H1 (cell line): ENCODE measurements around the gene HDLBP. TPM values are rescaled to one million over a fixed set of nuclear protein-coding genes. Genes with fewer than 3 reads are reported as not detected.

Experiments used
- CTCF ChIA-PET: fragments of 300-600 bp; sonication (Branson Sonifier 250); formaldehyde crosslinking; loops from one replicate; lab custom pipeline; 2021; ENCODE audit not compliant: partially characterized antibody; lab: Charles Lee
- POLR2A ChIA-PET: fragments of 300-600 bp; sonication (Branson Sonifier 250); formaldehyde crosslinking; loops from one replicate; lab custom pipeline; 2021; ENCODE audit warnings: inconsistent platforms; ENCODE audit not compliant: partially characterized antibody; lab: Charles Lee
- DNase-seq, 2 experiments: peaks; one replicate each; pipeline versions ENCODE4 v3.0.0 to v3.0.0-alpha.2; 2010 to 2022; ENCODE audit warnings: low spot score in 2 of 2, low read depth in 1 of 2, mixed read lengths in 1 of 2
- FAIRE-seq: peaks from 2 replicates; lab custom pipeline; 2011; peaks lifted over from hg19 to GRCh38; lab: Jason Lieb, UNC
- H2AFZ ChIP-seq: 2 replicates; pipeline ENCODE4 v1.8.1; 2012; ENCODE audit warnings: low read length, inconsistent platforms
- H2AK5ac ChIP-seq: 2 replicates; pipeline ENCODE4 v1.6.1; 2013; ENCODE audit warnings: low read depth, low read length
- H2BK120ac ChIP-seq: replicated peaks from 2 replicates; pipeline ENCODE3; 2013; ENCODE audit warnings: low read depth, low read length, inconsistent platforms
- H2BK12ac ChIP-seq: 2 replicates; pipeline ENCODE4 v1.6.1; 2013; ENCODE audit warnings: low read depth, low read length
- H2BK15ac ChIP-seq: 2 replicates; pipeline ENCODE4 v1.6.1; 2013; ENCODE audit warnings: low read length
- H2BK20ac ChIP-seq: 2 replicates; pipeline ENCODE4 v1.6.1; 2013; ENCODE audit warnings: low read length
- H2BK5ac ChIP-seq: 2 replicates; pipeline ENCODE4 v1.6.1; 2013; ENCODE audit warnings: low read depth, low read length
- H3K14ac ChIP-seq: 2 replicates; pipeline ENCODE4 v1.6.1; 2013; ENCODE audit warnings: inconsistent platforms; ENCODE audit not compliant: insufficient read length
- H3K18ac ChIP-seq: 2 replicates; pipeline ENCODE4 v1.6.1; 2013; ENCODE audit warnings: low read length; ENCODE audit errors: extremely low read depth
- H3K23ac ChIP-seq: 2 replicates; pipeline ENCODE4 v1.6.1; 2013; ENCODE audit warnings: inconsistent platforms; ENCODE audit not compliant: insufficient read length
- H3K23me2 ChIP-seq: 2 replicates; pipeline ENCODE4 v1.6.1; 2013; ENCODE audit warnings: low read depth, low read length
- H3K27ac ChIP-seq: 2 replicates; pipeline ENCODE4 v1.6.1; 2011; ENCODE audit warnings: low read depth, low read length, inconsistent platforms
- H3K27me3 ChIP-seq, 4 experiments: replicated peaks in 1 of 4; 1 replicate in 1 of 4; 2 replicates in 3 of 4; pipeline versions ENCODE4 v1.6.1 to v1.8.1; 2011 to 2013; ENCODE audit warnings: low read length in 3 of 4, mild to moderate bottlenecking in 3 of 4, inconsistent platforms in 2 of 4, mixed read lengths in 2 of 4, moderate library complexity in 1 of 4; ENCODE audit not compliant: control insufficient read depth in 3 of 4, insufficient read depth in 3 of 4; ENCODE audit errors: extremely low read depth in 1 of 4
- H3K36me3 ChIP-seq, 4 experiments: 2 replicates each; pipeline versions ENCODE4 v1.6.1 to v1.8.1; 2011 to 2013; ENCODE audit warnings: mild to moderate bottlenecking in 4 of 4, low read length in 3 of 4, moderate library complexity in 2 of 4, control low read depth in 1 of 4, inconsistent platforms in 1 of 4; ENCODE audit not compliant: insufficient read depth in 4 of 4, control insufficient read depth in 2 of 4
- H3K4ac ChIP-seq: replicated peaks from 2 replicates; pipeline ENCODE3; 2013; ENCODE audit warnings: low read length, low read depth, mixed read lengths, inconsistent platforms; ENCODE audit not compliant: insufficient read length
- H3K4me1 ChIP-seq, 4 experiments: replicated peaks in 1 of 4; 1 replicate in 1 of 4; 2 replicates in 3 of 4; pipeline versions ENCODE4 v1.6.1 to v1.8.1; 2011 to 2013; ENCODE audit warnings: low read length in 3 of 4, inconsistent platforms in 2 of 4, mixed read lengths in 1 of 4; ENCODE audit not compliant: insufficient read depth in 4 of 4, control insufficient read depth in 3 of 4
- H3K4me2 ChIP-seq, 2 experiments: 2 replicates each; pipeline versions ENCODE4 v1.6.1 to v1.8.1; 2011 to 2013; ENCODE audit warnings: low read depth in 2 of 2, low read length in 2 of 2, control low read depth in 1 of 2, inconsistent platforms in 1 of 2, mild to moderate bottlenecking in 1 of 2; ENCODE audit not compliant: insufficient read depth in 1 of 2
- H3K4me3 ChIP-seq, 4 experiments: fragments of 200-600, 300-600 bp in 1 of 4; sonication (generic), shearing (Covaris generic), sonication (Bioruptor Twin) in 1 of 4; 2 replicates each; pipeline versions ENCODE4 v1.5.1 to v1.8.1; 2011 to 2016; ENCODE audit warnings: low read length in 4 of 4, low read depth in 3 of 4, control low read depth in 2 of 4, inconsistent platforms in 2 of 4, mild to moderate bottlenecking in 2 of 4, mixed read lengths in 1 of 4, moderate library complexity in 1 of 4; ENCODE audit not compliant: insufficient read depth in 2 of 4; ENCODE audit errors: extremely low read depth in 1 of 4
- H3K56ac ChIP-seq: replicated peaks from 2 replicates; pipeline ENCODE3; 2013; ENCODE audit warnings: low read depth, mild to moderate bottlenecking, mixed read lengths, low read length, inconsistent platforms; ENCODE audit not compliant: insufficient read length
- H3K79me1 ChIP-seq: 2 replicates; pipeline ENCODE4 v1.6.1; 2013; ENCODE audit warnings: low read depth, low read length, control low read depth
- H3K79me2 ChIP-seq, 2 experiments: 2 replicates each; pipeline versions ENCODE4 v1.6.1 to v1.8.1; 2012 to 2013; ENCODE audit warnings: low read length in 2 of 2, mild to moderate bottlenecking in 2 of 2, inconsistent platforms in 1 of 2; ENCODE audit not compliant: insufficient read depth in 2 of 2, control insufficient read depth in 1 of 2
- H3K9ac ChIP-seq, 4 experiments: replicated peaks in 1 of 4; 1 replicate in 1 of 4; 2 replicates in 3 of 4; pipeline versions ENCODE4 v1.6.1 to v1.8.1; 2011 to 2013; ENCODE audit warnings: low read depth in 3 of 4, low read length in 3 of 4, control low read depth in 2 of 4, mild to moderate bottlenecking in 2 of 4, moderate library complexity in 2 of 4, inconsistent platforms in 1 of 4; ENCODE audit errors: extremely low read depth in 1 of 4
- H3K9me3 ChIP-seq, 2 experiments: 2 replicates each; pipeline versions ENCODE4 v1.6.1 to v1.8.1; 2012 to 2013; ENCODE audit warnings: mild to moderate bottlenecking in 2 of 2, moderate library complexity in 2 of 2, control low read depth in 1 of 2, inconsistent platforms in 1 of 2, low read depth in 1 of 2, low read length in 1 of 2, mixed read lengths in 1 of 2; ENCODE audit not compliant: insufficient read depth in 2 of 2
- H4K20me1 ChIP-seq, 2 experiments: replicated peaks in 1 of 2; 2 replicates each; pipeline versions ENCODE3 to v1.8.1; 2011 to 2013; ENCODE audit warnings: inconsistent platforms in 2 of 2, low read length in 2 of 2, mild to moderate bottlenecking in 1 of 2; ENCODE audit not compliant: insufficient read depth in 2 of 2, control insufficient read depth in 1 of 2
- H4K5ac ChIP-seq: 2 replicates; pipeline ENCODE4 v1.6.1; 2013; ENCODE audit warnings: low read length, low read depth, mixed read lengths, inconsistent platforms; ENCODE audit not compliant: insufficient read length
- H4K8ac ChIP-seq: 2 replicates; pipeline ENCODE4 v1.8.0; 2013; ENCODE audit warnings: mild to moderate bottlenecking, moderate library complexity, low read length, inconsistent platforms; ENCODE audit not compliant: insufficient read depth; ENCODE audit errors: extremely low read depth
- H4K91ac ChIP-seq: replicated peaks from 2 replicates; pipeline ENCODE3; 2013; ENCODE audit warnings: low read length, mixed read lengths, inconsistent platforms; ENCODE audit not compliant: insufficient read length
- ATF2 ChIP-seq: IDR thresholded peaks from 2 replicates; pipeline ENCODE4 v1.6.1; 2012; ENCODE audit warnings: low read length, inconsistent platforms
- MAFK ChIP-seq: IDR thresholded peaks from 2 replicates; pipeline ENCODE4 v1.6.1; 2012; ENCODE audit warnings: low read depth, mild to moderate bottlenecking, improper control_type of control experiment, low read length
- SIRT6 ChIP-seq: IDR thresholded peaks from one replicate; pipeline ENCODE4 v1.7.1; 2012; ENCODE audit warnings: low read length, inconsistent platforms
- SP4 ChIP-seq: IDR thresholded peaks from 2 replicates; pipeline ENCODE4 v1.6.1; 2012; ENCODE audit warnings: low read length, inconsistent platforms
- WGBS, 2 experiments: shearing (Covaris generic) in 1 of 2; methylation state at CpG; one replicate each; pipeline versions ENCODE4 v1.1.6 to v1.1.7; 2013 to 2015; ENCODE audit warnings: low lambda C conversion rate in 2 of 2, mixed read lengths in 2 of 2, inconsistent platforms in 1 of 2, low coverage in 1 of 2, missing lambda C conversion rate in 1 of 2; ENCODE audit not compliant: insufficient replicate concordance in 2 of 2, insufficient coverage in 1 of 2, insufficient read length in 1 of 2; ENCODE audit errors: extremely low coverage in 1 of 2, missing lambda C conversion rate in 1 of 2; 5-methylcytosine and 5-hydroxymethylcytosine counted together
- polyA plus RNA-seq, 7 experiments: library from polyadenylated mRNA; depleted of rRNA in 3 of 7; stranded (reverse) in 5 of 7; unstranded in 2 of 7; fragments of >200 nt in 5 of 7; fragments of 200-250 nt in 2 of 7; gene quantifications; 1 replicate in 5 of 7; 2 replicates in 1 of 7; 4 replicates in 1 of 7; pipeline versions ENCODE4 v1.2.1 to v1.2.3, GENCODE V29; 2011 to 2013; ENCODE audit warnings: missing spikeins in 2 of 7, mixed read lengths in 2 of 7
- total RNA-seq: library from RNA; stranded (reverse); fragmentation: NEBNext Ultra II Directional; extraction: Animal tissue kit (Norgen Biotek cat#: 25700); gene quantifications from 2 replicates; pipeline ENCODE4 v1.2.1, GENCODE V29; 2021

The HDLBP gene
- total and polyA plus RNA-seq, 2 of the 8 experiments (the other 6 are each of a cell fraction or from before 2014, with no cell fraction given): 185 to 360 TPM

GRCh38 chr2:241244368-241244767 lies 71.1 kb downstream of the HDLBP start:
- no peak overlapping the region for H2BK15ac ChIP-seq
- H3K23ac ChIP-seq: no peak overlapping the region
- WGBS, 2 experiments: 94% methylated on average over 5 of the region's 6 CpGs; no CpG with 5 or more reads in 1 of the 2 experiments
- no peak overlapping the region for H2BK12ac ChIP-seq
- FAIRE-seq (no peak), DNase-seq (no peak)
- H3K27ac ChIP-seq: no peak overlapping the region
- ChIA-PET POLR2A (no interaction called here), CTCF (interaction anchor here (0.9 to 1.6 kb wide), 2 partner anchors 13 to 142 kb away, joined by 3 to 5 read pairs; no protein-coding TSS in a partner anchor)
- H3K9ac ChIP-seq: no peak overlapping the region
- H3K27me3 ChIP-seq: no peaks in the 10 kb centered on the region
- H3K18ac ChIP-seq: no peak overlapping the region
- H2BK120ac ChIP-seq: no peak overlapping the region
- no peak overlapping the region for H2BK5ac ChIP-seq
- no peak overlapping the region for H2AK5ac ChIP-seq
- H3K36me3 ChIP-seq: peaks cover 57 to 96% (median 82%) of the 10 kb centered on the region in 4 experiments
- H2BK20ac ChIP-seq: no peak overlapping the region
- no peaks in the 10 kb centered on the region for H3K79me2 ChIP-seq
- H4K8ac ChIP-seq: no peak overlapping the region
- no peak overlapping the region for H3K14ac ChIP-seq
- no peaks in the 10 kb centered on the region for H3K9me3 ChIP-seq
- H4K20me1 ChIP-seq: peaks cover 13 to 14% of the 10 kb centered on the region in 2 experiments
- H3K23me2 ChIP-seq: no peaks in the 10 kb centered on the region
- no peak overlapping the region for H4K91ac ChIP-seq
- H3K4me3 ChIP-seq: no peak overlapping the region
- H3K56ac ChIP-seq: no peak overlapping the region
- TF ChIP-seq MAFK (no peak), SP4 (no peak), ATF2 (no peak), SIRT6 (no peak)
- no peaks in the 10 kb centered on the region for H3K4me1 ChIP-seq
- H3K4ac ChIP-seq: no peak overlapping the region
- H3K79me1 ChIP-seq: no peaks in the 10 kb centered on the region; the same call in 1 of the 2 replicates
- no peak overlapping the region for H3K4me2 ChIP-seq
- no peak overlapping the region for H2AFZ ChIP-seq
- no peak overlapping the region for H4K5ac ChIP-seq
